Neural crest cell (in vitro differentiated cells): ENCODE results near the gene TIMD4. TPM values are rescaled to one million over a fixed set of nuclear protein-coding genes. Genes with fewer than 3 reads are reported as not detected.

Experiments
- DNase-seq: peaks from one replicate; pipeline ENCODE4 v3.0.0; 2021; ENCODE audit warnings: low read depth, mixed read lengths, low spot score
- H3K27ac Mint-ChIP-seq: one replicate; pipeline ENCODE4 v1.8.0; 2021; ENCODE audit warnings: mild to moderate bottlenecking, mixed read lengths; ENCODE audit not compliant: unreplicated experiment
- H3K27me3 Mint-ChIP-seq: 2 replicates; pipeline ENCODE4 v1.8.0; 2021; ENCODE audit warnings: low read depth, mild to moderate bottlenecking, mixed read lengths
- H3K36me3 Mint-ChIP-seq: 2 replicates; pipeline ENCODE4 v1.8.0; 2021; ENCODE audit warnings: low read depth, mild to moderate bottlenecking, mixed read lengths
- H3K4me1 Mint-ChIP-seq: 2 replicates; pipeline ENCODE4 v1.8.0; 2021; ENCODE audit warnings: mixed read lengths
- H3K4me3 Mint-ChIP-seq: one replicate; pipeline ENCODE4 v1.8.0; 2021; ENCODE audit warnings: mild to moderate bottlenecking, mixed read lengths
- H3K9me3 Mint-ChIP-seq: 2 replicates; pipeline ENCODE4 v1.8.0; 2021; ENCODE audit warnings: mixed read lengths
- CTCF ChIP-seq: fragments of 200-600 bp; sonication (generic); conservative IDR thresholded peaks from 2 replicates; pipeline ENCODE4 v1.5.0; 2021; ENCODE audit warnings: antibody characterized with exemption, mild to moderate bottlenecking
- total RNA-seq: library from RNA; stranded (reverse); gene quantifications from 2 replicates; pipeline ENCODE4 v1.2.1, GENCODE V29; 2021

The TIMD4 gene
- total RNA-seq, 1 donor from 2014 or later = not detected

GRCh38 chr5:156920861-156921431 is 42.1 kb downstream of the TIMD4 start:
- no peaks in the 10 kb centered on the region for H3K36me3 Mint-ChIP-seq
- TF ChIP-seq CTCF = no peak
- H3K27me3 Mint-ChIP-seq = no peaks in the 10 kb centered on the region
- no peak overlapping the region for H3K27ac Mint-ChIP-seq
- H3K9me3 Mint-ChIP-seq = no peaks in the 10 kb centered on the region
- no peak overlapping the region for H3K4me3 Mint-ChIP-seq
- no peaks in the 10 kb centered on the region for H3K4me1 Mint-ChIP-seq
- DNase-seq = no peak

- no peaks in the 10 kb centered on the region for H3K9me3 Mint-ChIP-seq
- H3K36me3 Mint-ChIP-seq = no peaks in the 10 kb centered on the region
- DNase-seq = no peak
- no peak overlapping the region for H3K27ac Mint-ChIP-seq
- H3K27me3 Mint-ChIP-seq = no peaks in the 10 kb centered on the region
- no peaks in the 10 kb centered on the region for H3K4me1 Mint-ChIP-seq
- no peak for TF ChIP-seq CTCF
- no peak overlapping the region for H3K4me3 Mint-ChIP-seq
Measured at GRCh38 chr5:156920042-156920860, 42.8 kb downstream of the TIMD4 start.

- Mint-ChIP-seq H3K4me1 (peaks cover 6% of the 10 kb centered on the region), H3K36me3 (no peaks in the 10 kb centered on the region), H3K9me3 (no peaks in the 10 kb centered on the region), H3K4me3 (no peak overlapping the region), H3K27me3 (no peaks in the 10 kb centered on the region), H3K27ac (no peak overlapping the region)
- DNase-seq = no peak
- TF ChIP-seq CTCF = no peak
Measured at GRCh38 chr5:156918311-156918845, 44.6 kb downstream of the TIMD4 start.

- no peak for DNase-seq
- TF ChIP-seq CTCF = no peak
- no peaks in the 10 kb centered on the region for H3K27me3 Mint-ChIP-seq
- no peaks in the 10 kb centered on the region for H3K36me3 Mint-ChIP-seq
- H3K4me1 Mint-ChIP-seq = peaks cover 6% of the 10 kb centered on the region
- H3K27ac Mint-ChIP-seq = no peak overlapping the region
- H3K9me3 Mint-ChIP-seq = peaks cover 3% of the 10 kb centered on the region
- no peak overlapping the region for H3K4me3 Mint-ChIP-seq
Measured at GRCh38 chr5:156914371-156914737, 48.7 kb downstream of the TIMD4 start.

- Mint-ChIP-seq H3K4me1 (peaks cover 6% of the 10 kb centered on the region), H3K27me3 (no peaks in the 10 kb centered on the region), H3K9me3 (peaks cover 3% of the 10 kb centered on the region), H3K36me3 (no peaks in the 10 kb centered on the region), H3K27ac (no peak overlapping the region), H3K4me3 (no peak overlapping the region)
- no peak for TF ChIP-seq CTCF
- no peak for DNase-seq
Measured at GRCh38 chr5:156913719-156914370, 49.2 kb downstream of the TIMD4 start.
